ENCODE measurements around the gene CDKN3. TPM values are rescaled to one million over a fixed set of nuclear protein-coding genes. Genes with fewer than 3 reads are reported as not detected.
"Not testable (repeated sequence)": the region's sequence is repeated elsewhere in the genome, so short reads cannot be mapped to it uniquely, and the experiment has no call there.

Gene CDKN3
- total RNA-seq, 2 donors from 2014 or later = 62.1 to 106 TPM

GRCh38 chr14:54456820-54457608, 60.2 kb downstream of the CDKN3 start:
- Mint-ChIP-seq H3K36me3 (peaks cover 12 to 21% of the 10 kb centered on the region in 2 donors), H3K9me3 (peaks cover 0 to 14% of the 10 kb centered on the region in 2 donors)
- not testable (repeated sequence) for DNase-seq (ENCODE audit: low spot score in 2 of 2); ATAC-seq; H3K27ac Mint-ChIP-seq

- Mint-ChIP-seq H3K27ac (no peak overlapping the region), H3K36me3 (peaks cover 12 to 21% of the 10 kb centered on the region in 2 donors), H3K9me3 (peaks cover 0 to 14% of the 10 kb centered on the region in 2 donors)
- no peak for DNase-seq (ENCODE audit: low spot score in 2 of 2)
- no peak for ATAC-seq
Measured at GRCh38 chr14:54457609-54457996, 60.8 kb downstream of the CDKN3 start.

- Mint-ChIP-seq H3K36me3 (peaks cover 12 to 21% of the 10 kb centered on the region in 2 donors), H3K9me3 (peaks cover 0 to 14% of the 10 kb centered on the region in 2 donors)
- not testable (repeated sequence) for H3K27ac Mint-ChIP-seq; ATAC-seq; DNase-seq (ENCODE audit: low spot score in 2 of 2)
Measured at GRCh38 chr14:54458536-54458935, 61.7 kb downstream of the CDKN3 start.

GRCh38 chr14:54459106-54459505, 62.3 kb downstream of the CDKN3 start:
- Mint-ChIP-seq H3K36me3 (peaks cover 12 to 21% of the 10 kb centered on the region in 2 donors), H3K9me3 (peaks cover 0 to 14% of the 10 kb centered on the region in 2 donors), H3K27ac (no peak overlapping the region)
- DNase-seq (ENCODE audit: low spot score in 2 of 2) = no peak
- ATAC-seq = no peak

GRCh38 chr14:54462048-54462447, 65.2 kb downstream of the CDKN3 start:
- ATAC-seq (peak in 1 of 2 donors; percentile 26), DNase-seq (ENCODE audit: low spot score in 2 of 2) (no peak)
- H3K9me3 Mint-ChIP-seq = peaks cover 0 to 14% of the 10 kb centered on the region in 2 donors
- H3K27ac Mint-ChIP-seq = no peak overlapping the region
- peaks cover 12 to 26% of the 10 kb centered on the region in 2 donors for H3K36me3 Mint-ChIP-seq

- ATAC-seq (no peak), DNase-seq (ENCODE audit: low spot score in 2 of 2) (no peak)
- Mint-ChIP-seq H3K36me3 (peaks cover 9 to 16% of the 10 kb centered on the region in 2 donors), H3K9me3 (peaks cover 9 to 10% of the 10 kb centered on the region in 2 donors), H3K27ac (no peak overlapping the region)
Measured at GRCh38 chr14:54465654-54466053, 68.8 kb downstream of the CDKN3 start.

GRCh38 chr14:54467280-54467679, 70.5 kb downstream of the CDKN3 start:
- H3K36me3 Mint-ChIP-seq = peaks cover 9 to 16% of the 10 kb centered on the region in 2 donors
- ATAC-seq = no peak
- H3K27ac Mint-ChIP-seq = no peak overlapping the region
- no peak for DNase-seq (ENCODE audit: low spot score in 2 of 2)
- H3K9me3 Mint-ChIP-seq = peaks cover 9 to 10% of the 10 kb centered on the region in 2 donors

Other genes with a start within 250 kb of the CDKN3 start
- gene CNIH1, start 44.4 kb downstream of the CDKN3 start, total RNA-seq = 10 to 100 TPM; 73.5 to 79.1 TPM
- gene GMFB, start 92.0 kb downstream of the CDKN3 start, total RNA-seq = 10 to 100 TPM; 21.4 to 29.0 TPM
- 10 to 100 TPM in 1 of 2 donors, 1 to 10 TPM in 1; 8.4 to 17.7 TPM for gene CGRRF1, start 112.9 kb downstream of the CDKN3 start, total RNA-seq
- gene SAMD4A, start 170.1 kb downstream of the CDKN3 start, total RNA-seq = 1 to 10 TPM; 2.3 to 6.8 TPM

All from activated naive CD4-positive, alpha-beta T cell treated with anti-CD3 and anti-CD28 coated beads, Interleukin-2, amount 50 U/mL, for 72 hours (primary cell).